Hepatocyte (in vitro differentiated cells): Measurements from ENCODE around the gene RRAS.

ENCODE experiments used
- CTCF ChIP-seq: fragments of 200-600 bp; sonication (generic); IDR thresholded peaks from 2 replicates; pipeline ENCODE4 v1.5.1; 2016; ENCODE audit warnings: antibody characterized with exemption, mild to moderate bottlenecking; ENCODE audit not compliant: poor library complexity
- EZH2 ChIP-seq: fragments of 200-600 bp; sonication (generic); IDR thresholded peaks from 2 replicates; pipeline ENCODE4 v1.6.1; 2016; ENCODE audit warnings: antibody characterized with exemption, mild to moderate bottlenecking, borderline replicate concordance

GRCh38 chr19:49676136-49676783 lies 36.3 kb upstream of the RRAS start:
- TF ChIP-seq CTCF (no peak), EZH2 (no peak)
